NT2/D1 (cell line): ENCODE data around the gene KCNG2.

ENCODE experiments used
- DNase-seq: peaks from one replicate; pipeline ENCODE4 v3.0.0-alpha.2; 2011; ENCODE audit warnings: low read depth, low spot score
- H3K27me3 ChIP-seq: 2 replicates; pipeline ENCODE4 v1.6.0; 2011; ENCODE audit warnings: mild to moderate bottlenecking; ENCODE audit not compliant: insufficient read length, insufficient read depth
- H3K36me3 ChIP-seq: 2 replicates; pipeline ENCODE4 v1.6.1; 2011; ENCODE audit warnings: mild to moderate bottlenecking, low read length, mixed read lengths; ENCODE audit not compliant: insufficient read depth, insufficient read length
- H3K4me1 ChIP-seq: 2 replicates; pipeline ENCODE4 v1.5.1; 2011; ENCODE audit not compliant: insufficient read depth, insufficient read length
- H3K4me3 ChIP-seq: 2 replicates; pipeline ENCODE4 v1.5.1; 2011; ENCODE audit warnings: low read depth; ENCODE audit not compliant: insufficient read length
- H3K9ac ChIP-seq: 2 replicates; pipeline ENCODE4 v1.6.0; 2011; ENCODE audit warnings: low read depth; ENCODE audit not compliant: insufficient read length
- H3K9me3 ChIP-seq: 2 replicates; pipeline ENCODE4 v1.5.1; 2011; ENCODE audit warnings: mild to moderate bottlenecking, low read length; ENCODE audit not compliant: insufficient read depth
- SUZ12 ChIP-seq: IDR thresholded peaks from 2 replicates; pipeline ENCODE4 v1.6.1; 2011; ENCODE audit not compliant: insufficient read length, insufficient read depth; ENCODE audit errors: extremely low read depth
- YY1 ChIP-seq: IDR thresholded peaks from 2 replicates; pipeline ENCODE4 v1.6.1; 2011; ENCODE audit not compliant: insufficient read length, insufficient read depth
- ZNF274 ChIP-seq: IDR thresholded peaks from 2 replicates; pipeline ENCODE4 v1.6.1; 2011; ENCODE audit warnings: mild to moderate bottlenecking, low read depth, low read length

Gene KCNG2

DNA sequence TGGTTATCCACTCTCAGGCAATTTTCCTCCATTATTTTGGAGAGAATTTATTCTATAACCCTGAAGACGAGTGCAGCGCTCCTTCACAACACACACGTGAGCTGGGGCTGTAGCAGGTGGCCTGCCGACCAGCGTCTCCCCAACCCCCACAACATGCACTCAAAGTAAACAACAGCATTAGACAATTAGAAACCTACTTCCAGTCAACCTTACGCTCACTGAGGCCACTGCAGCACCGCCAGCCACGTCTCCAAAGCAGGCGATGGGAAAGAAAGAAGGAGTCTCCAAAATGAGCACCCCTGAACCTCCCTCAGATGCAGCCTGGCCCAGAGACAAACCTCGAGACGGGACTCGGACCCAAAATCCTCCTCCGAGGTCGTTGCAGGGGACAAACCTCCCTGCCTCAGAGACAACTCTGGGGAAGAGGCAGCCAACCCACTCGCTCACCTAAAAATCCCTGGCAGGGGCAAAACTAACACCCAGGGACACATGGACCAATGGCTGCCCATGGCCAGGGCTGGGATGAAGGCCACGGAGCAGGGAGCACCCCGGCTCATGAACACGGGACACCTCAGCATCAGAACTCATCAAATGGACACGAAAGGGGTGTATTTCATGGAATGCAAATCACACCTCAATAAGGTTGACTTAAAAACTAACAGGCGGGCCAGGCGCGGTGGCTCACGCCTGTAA lies 151.1 kb downstream of the KCNG2 start:
- Histone ChIP-seq H3K9ac (no peak overlapping the region), H3K9me3 (no peaks in the 10 kb centered on the region), H3K36me3 (peaks cover 9% of the 10 kb centered on the region), H3K4me3 (no peak overlapping the region), H3K4me1 (peaks cover 22% of the 10 kb centered on the region), H3K27me3 (peaks cover 46% of the 10 kb centered on the region)
- DNase-seq = no peak
- TF ChIP-seq SUZ12 = no peak
- TF ChIP-seq ZNF274 = no peak
- TF ChIP-seq YY1 = no peak
